Keratinocyte (primary cell): ENCODE results near the gene SLC9A3. TPM values are rescaled to one million over a fixed set of nuclear protein-coding genes. Genes with fewer than 3 reads are reported as not detected.

Source experiments
- DNase-seq: peaks from one replicate; pipeline ENCODE4 v3.0.0-alpha.2; 2011; ENCODE audit warnings: low read depth, missing footprints, low spot score
- FAIRE-seq: peaks from 2 replicates; lab custom pipeline; 2011; peaks lifted over from hg19 to GRCh38; lab: Jason Lieb, UNC
- H2AFZ ChIP-seq: 2 replicates; pipeline ENCODE4 v1.6.0; 2012; ENCODE audit warnings: low read length, control low read depth, inconsistent platforms; ENCODE audit not compliant: control insufficient read depth
- H3K27ac ChIP-seq: 2 replicates; pipeline ENCODE4 v1.5.1; 2011; ENCODE audit warnings: low read length; ENCODE audit not compliant: control insufficient read depth, insufficient read depth
- H3K27me3 ChIP-seq: 3 replicates; pipeline ENCODE4 v1.6.0; 2011; ENCODE audit warnings: low read length; ENCODE audit not compliant: control insufficient read depth, insufficient read depth; ENCODE audit errors: extremely low read depth
- H3K36me3 ChIP-seq, 2 experiments: 2 replicates in 1 of 2; 3 replicates in 1 of 2; pipeline ENCODE4 v1.5.1; 2011; ENCODE audit warnings: low read length in 2 of 2, mild to moderate bottlenecking in 1 of 2; ENCODE audit not compliant: control insufficient read depth in 2 of 2, insufficient read depth in 2 of 2; ENCODE audit errors: extremely low read depth in 1 of 2
- H3K4me1 ChIP-seq: 3 replicates; pipeline ENCODE4 v1.5.1; 2011; ENCODE audit warnings: low read length; ENCODE audit not compliant: control insufficient read depth, insufficient read depth; ENCODE audit errors: extremely low read depth
- H3K4me2 ChIP-seq: 3 replicates; pipeline ENCODE4 v1.6.0; 2011; ENCODE audit warnings: low read depth, low read length; ENCODE audit not compliant: control insufficient read depth, insufficient read depth; ENCODE audit errors: extremely low read depth
- H3K4me3 ChIP-seq, 3 experiments: fragments of 200-600 bp in 1 of 3; sonication (generic) in 1 of 3; 2 replicates in 2 of 3; 3 replicates in 1 of 3; pipeline ENCODE4 v1.5.1; 2011 to 2016; ENCODE audit warnings: low read length in 3 of 3, mild to moderate bottlenecking in 3 of 3, control low read depth in 2 of 3, inconsistent platforms in 1 of 3, low read depth in 1 of 3, mixed read lengths in 1 of 3, mixed run types in 1 of 3, moderate library complexity in 1 of 3; ENCODE audit not compliant: control insufficient read depth in 2 of 3, insufficient read depth in 2 of 3; ENCODE audit errors: extremely low read depth in 1 of 3
- H3K79me2 ChIP-seq: 2 replicates; pipeline ENCODE4 v1.6.0; 2012; ENCODE audit warnings: low read length; ENCODE audit not compliant: control insufficient read depth, insufficient read depth
- H3K9ac ChIP-seq: 3 replicates; pipeline ENCODE4 v1.6.0; 2011; ENCODE audit warnings: low read length; ENCODE audit not compliant: control insufficient read depth, insufficient read depth; ENCODE audit errors: extremely low read depth
- H3K9me1 ChIP-seq: 3 replicates; pipeline ENCODE4 v1.6.0; 2011; ENCODE audit warnings: low read length; ENCODE audit not compliant: control insufficient read depth, insufficient read depth; ENCODE audit errors: extremely low read depth
- H3K9me3 ChIP-seq: 2 replicates; pipeline ENCODE4 v1.5.1; 2012; ENCODE audit warnings: low read depth, low read length; ENCODE audit not compliant: control insufficient read depth
- H4K20me1 ChIP-seq: 3 replicates; pipeline ENCODE4 v1.6.0; 2011; ENCODE audit warnings: low read length; ENCODE audit not compliant: control insufficient read depth, insufficient read depth; ENCODE audit errors: extremely low read depth
- EZH2 ChIP-seq: IDR thresholded peaks from one replicate; pipeline ENCODE4 v1.6.1; 2012; ENCODE audit warnings: inconsistent platforms, mild to moderate bottlenecking, low read length, moderate library complexity
- dilution Hi-C: fragments of 300-500 bp; cut with MboI; formaldehyde crosslinking; loops from one replicate; pipeline ENCODE4 v1.7.0; 2020; ENCODE audit warnings: low sequenced_read_pairs; ENCODE audit not compliant: extremely low pct_ligation_motif_present
- polyA plus RNA-seq, 5 experiments: library from polyadenylated mRNA; depleted of rRNA in 3 of 5; stranded (reverse) in 3 of 5; stranded (forward) in 1 of 5; unstranded in 1 of 5; fragments of >200 nt; gene quantifications; 1 replicate in 1 of 5; 2 replicates in 3 of 5; 3 replicates in 1 of 5; pipeline versions ENCODE4 v1.2.1 to v1.2.3, GENCODE V29; 2011 to 2012; ENCODE audit warnings: missing spikeins in 2 of 5, low read depth in 1 of 5, low replicate concordance in 1 of 5
- TF ChIP-seq, protein P1 (sequence below), 3 experiments: IDR thresholded peaks in 1 of 3; conservative IDR thresholded peaks in 1 of 3; optimal IDR thresholded peaks in 1 of 3; 2 replicates in 2 of 3; 3 replicates in 1 of 3; pipeline versions ENCODE3 to v1.5.1; 2011; ENCODE audit warnings: low read length in 3 of 3, mild to moderate bottlenecking in 3 of 3, moderate library complexity in 2 of 3, control low read depth in 1 of 3, inconsistent platforms in 1 of 3; ENCODE audit not compliant: insufficient read depth in 2 of 3; ENCODE audit errors: extremely low read depth in 1 of 3

Gene SLC9A3
- polyA plus RNA-seq, 1 donor (not counting 4 experiments of a cell fraction or from before 2014, with no cell fraction given), result 0.55 TPM

DNA sequence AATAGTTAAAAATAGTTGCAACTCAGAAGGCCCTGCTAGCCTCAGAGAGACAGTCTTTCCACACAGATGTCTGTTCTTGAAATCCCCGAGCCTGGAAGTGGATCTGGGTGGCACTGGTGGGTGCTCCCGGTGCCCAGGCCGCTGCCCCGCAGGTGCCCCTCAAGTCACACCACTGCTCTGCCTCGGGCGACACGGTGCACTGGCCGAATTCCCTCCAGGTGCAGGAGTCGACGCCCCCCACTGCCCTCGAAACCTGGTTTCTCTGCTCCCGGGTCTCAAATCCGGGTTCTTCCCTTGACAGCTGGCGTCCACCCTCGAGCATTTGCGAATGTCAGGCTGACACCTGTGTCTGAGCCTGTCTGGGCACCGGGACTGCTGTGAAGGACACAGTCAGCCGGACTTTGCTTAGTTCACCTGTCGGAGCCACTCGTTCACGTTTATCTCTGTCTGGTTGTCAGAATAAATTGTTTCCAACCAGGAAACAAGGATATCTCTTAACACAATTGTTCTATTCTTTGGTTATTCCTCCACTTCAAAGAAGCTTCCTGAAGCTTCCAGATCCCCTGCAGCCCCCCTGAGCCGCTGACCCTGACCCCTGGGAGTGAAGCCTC is 27.1 kb downstream of the SLC9A3 start:
- no peak overlapping the region for H3K27ac ChIP-seq
- DNase-seq, result no peak
- no peaks in the 10 kb centered on the region for H3K79me2 ChIP-seq
- no peak overlapping the region for H3K4me3 ChIP-seq
- TF ChIP-seq, protein P1, sequence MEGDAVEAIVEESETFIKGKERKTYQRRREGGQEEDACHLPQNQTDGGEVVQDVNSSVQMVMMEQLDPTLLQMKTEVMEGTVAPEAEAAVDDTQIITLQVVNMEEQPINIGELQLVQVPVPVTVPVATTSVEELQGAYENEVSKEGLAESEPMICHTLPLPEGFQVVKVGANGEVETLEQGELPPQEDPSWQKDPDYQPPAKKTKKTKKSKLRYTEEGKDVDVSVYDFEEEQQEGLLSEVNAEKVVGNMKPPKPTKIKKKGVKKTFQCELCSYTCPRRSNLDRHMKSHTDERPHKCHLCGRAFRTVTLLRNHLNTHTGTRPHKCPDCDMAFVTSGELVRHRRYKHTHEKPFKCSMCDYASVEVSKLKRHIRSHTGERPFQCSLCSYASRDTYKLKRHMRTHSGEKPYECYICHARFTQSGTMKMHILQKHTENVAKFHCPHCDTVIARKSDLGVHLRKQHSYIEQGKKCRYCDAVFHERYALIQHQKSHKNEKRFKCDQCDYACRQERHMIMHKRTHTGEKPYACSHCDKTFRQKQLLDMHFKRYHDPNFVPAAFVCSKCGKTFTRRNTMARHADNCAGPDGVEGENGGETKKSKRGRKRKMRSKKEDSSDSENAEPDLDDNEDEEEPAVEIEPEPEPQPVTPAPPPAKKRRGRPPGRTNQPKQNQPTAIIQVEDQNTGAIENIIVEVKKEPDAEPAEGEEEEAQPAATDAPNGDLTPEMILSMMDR (optimal IDR thresholded peaks at IDR 0.05 in 1 of 3, IDR thresholded peaks at IDR 0.05 in 1 of 3, conservative IDR thresholded peaks at IDR 0.05 in 1 of 3; ENCODE audit: extremely low read depth in 1 of 3, insufficient read depth in 2 of 3, low read length in 3 of 3), result no peak
- TF ChIP-seq EZH2, result no peak
- H3K36me3 ChIP-seq, result no peaks in the 10 kb centered on the region
- FAIRE-seq, result no peak
- H3K9me1 ChIP-seq, result no peaks in the 10 kb centered on the region
- H4K20me1 ChIP-seq, result no peaks in the 10 kb centered on the region
- dilution Hi-C loops, result no loop called here
- H3K4me2 ChIP-seq, result no peak overlapping the region
- H3K27me3 ChIP-seq, result peaks cover 24% of the 10 kb centered on the region
- H2AFZ ChIP-seq, result no peak overlapping the region
- H3K9me3 ChIP-seq, result no peaks in the 10 kb centered on the region
- H3K9ac ChIP-seq, result no peak overlapping the region
- H3K4me1 ChIP-seq, result peaks cover 6% of the 10 kb centered on the region

DNA sequence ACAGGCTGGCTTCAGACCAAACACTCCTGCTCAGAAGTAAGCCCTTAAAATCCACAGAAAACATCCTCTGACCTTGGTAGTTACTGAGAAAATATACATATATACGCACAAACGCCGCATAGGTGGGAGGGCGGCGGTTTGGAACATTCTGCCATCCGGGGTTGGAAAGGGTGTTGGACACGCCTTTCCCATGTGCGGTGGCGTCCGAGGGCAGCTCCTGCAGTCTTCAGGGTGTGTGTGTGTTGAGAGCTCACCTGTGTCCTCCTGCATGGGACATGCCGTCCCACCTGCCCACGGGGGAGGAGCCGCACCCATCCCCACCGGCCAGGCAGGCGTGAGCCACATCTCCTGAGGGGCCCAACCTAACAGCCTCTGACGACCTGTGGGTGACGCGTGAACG is 28.2 kb downstream of the SLC9A3 start:
- Histone ChIP-seq H3K9ac (no peak overlapping the region), H3K4me1 (peaks cover under 1% of the 10 kb centered on the region), H3K4me2 (no peak overlapping the region), H3K9me1 (no peaks in the 10 kb centered on the region), H3K79me2 (no peaks in the 10 kb centered on the region), H4K20me1 (no peaks in the 10 kb centered on the region), H3K36me3 (no peaks in the 10 kb centered on the region), H3K9me3 (no peaks in the 10 kb centered on the region), H3K27me3 (peaks cover 16% of the 10 kb centered on the region), H3K27ac (no peak overlapping the region), H3K4me3 (no peak overlapping the region), H2AFZ (no peak overlapping the region)
- no peak for DNase-seq
- dilution Hi-C loops, result no loop called here
- no peak for FAIRE-seq
- TF ChIP-seq, protein P1 (optimal IDR thresholded peaks at IDR 0.05 in 1 of 3, IDR thresholded peaks at IDR 0.05 in 1 of 3, conservative IDR thresholded peaks at IDR 0.05 in 1 of 3; ENCODE audit: extremely low read depth in 1 of 3, insufficient read depth in 2 of 3, low read length in 3 of 3), result no peak
- TF ChIP-seq EZH2, result no peak
